Left lung (tissue), 10 donors: Measurements from ENCODE around the gene OSBPL6. TPM values are rescaled to one million over a fixed set of nuclear protein-coding genes. Genes with fewer than 3 reads are reported as not detected.
"Not testable (repeated sequence)": the region's sequence is repeated elsewhere in the genome, so short reads cannot be mapped to it uniquely, and the experiment has no call there.

ENCODE experiments used
- ATAC-seq: fragments of 200-7000 bp; cut with Tn5 transposase; one replicate; pipeline ENCODE4 v1.9.1; 2020; ENCODE audit warnings: moderate library complexity
- DNase-seq, 4 donors: peaks; one replicate each; pipeline ENCODE4 v3.0.0-alpha.2; 2013 to 2020
- H3K27ac ChIP-seq, 2 donors: fragments of 200-600 bp; sonication (generic) in 1 of 2; one replicate each; pipeline versions ENCODE4 v1.5.0 to v1.8.0; 2020 to 2021
- H3K27me3 ChIP-seq, 2 donors: fragments of 200-600 bp; sonication (generic) in 1 of 2; one replicate each; pipeline versions ENCODE4 v1.5.0 to v1.8.0; 2020 to 2021
- H3K36me3 ChIP-seq, 2 donors: fragments of 200-600 bp; sonication (generic) in 1 of 2; one replicate each; pipeline versions ENCODE4 v1.5.0 to v1.8.0; 2020 to 2021
- H3K4me1 ChIP-seq, 2 donors: fragments of 200-600 bp; one replicate each; pipeline ENCODE4 v1.8.0; 2021
- H3K4me3 ChIP-seq, 2 donors: fragments of 200-600 bp; sonication (generic) in 1 of 2; one replicate each; pipeline versions ENCODE4 v1.5.0 to v1.8.0; 2020 to 2021; ENCODE audit warnings: mild to moderate bottlenecking in 1 of 2
- H3K9me3 ChIP-seq, 2 donors: fragments of 200-600 bp; sonication (generic) in 1 of 2; one replicate each; pipeline versions ENCODE4 v1.5.0 to v1.8.0; 2020 to 2021
- CTCF ChIP-seq, 2 donors: fragments of 200-600 bp; sonication (generic) in 1 of 2; IDR thresholded peaks; one replicate each; pipeline versions ENCODE4 v1.5.0 to v1.8.0; 2021; ENCODE audit warnings: antibody characterized with exemption in 2 of 2
- intact Hi-C, 2 donors: fragments of 100-400 bp; cut with DNase I; formaldehyde crosslinking; loops; one replicate each; pipeline versions ENCODE4 v1.11.2 to v1.14.2; 2022
- polyA plus RNA-seq, 6 donors: library from polyadenylated mRNA; unstranded; fragments of 120-200 nt; gene quantifications; one replicate each; pipeline ENCODE4 v1.2.1, GENCODE V29; 2013; ENCODE audit not compliant: insufficient read length in 6 of 6
- total RNA-seq, 2 donors: library from RNA; stranded (reverse); fragmentation: NEBNext Ultra II Directional; extraction: Animal tissue kit (Norgen Biotek cat#: 25700); gene quantifications; one replicate each; pipeline ENCODE4 v1.2.1, GENCODE V29; 2021
- donor health status: DM: no; HTN: yes; CAD: no.
- donor health status: DM: no; HTN: no; CAD: no.

Gene OSBPL6
- total and polyA plus RNA-seq, 8 donors, result 2.9 to 6.0 (median 4.9) TPM

GRCh38 chr2:178420463-178420999 lies 226.2 kb downstream of the OSBPL6 start:
- Histone ChIP-seq H3K36me3 (no peaks in the 10 kb centered on the region), H3K27ac (no peak overlapping the region), H3K27me3 (no peaks in the 10 kb centered on the region), H3K4me3 (no peak overlapping the region), H3K4me1 (peaks cover 0 to 8% of the 10 kb centered on the region in 2 donors), H3K9me3 (peaks cover 0 to 4% of the 10 kb centered on the region in 2 donors)
- intact Hi-C loops, result no loop called here
- ATAC-seq (no peak), DNase-seq (no peak)
- no peak for TF ChIP-seq CTCF (IDR thresholded peaks at IDR 0.05)

GRCh38 chr2:178422097-178422496 lies 227.8 kb downstream of the OSBPL6 start:
- peaks cover 0 to 4% of the 10 kb centered on the region in 2 donors for H3K9me3 ChIP-seq
- TF ChIP-seq CTCF (IDR thresholded peaks at IDR 0.05), result no peak
- DNase-seq (no peak), ATAC-seq (no peak)
- peaks cover 0 to 8% of the 10 kb centered on the region in 2 donors for H3K4me1 ChIP-seq
- H3K36me3 ChIP-seq, result peaks cover 0 to 10% of the 10 kb centered on the region in 2 donors
- intact Hi-C loops, result no loop called here
- no peaks in the 10 kb centered on the region for H3K27me3 ChIP-seq
- H3K4me3 ChIP-seq, result no peak overlapping the region
- H3K27ac ChIP-seq, result no peak overlapping the region

DNA sequence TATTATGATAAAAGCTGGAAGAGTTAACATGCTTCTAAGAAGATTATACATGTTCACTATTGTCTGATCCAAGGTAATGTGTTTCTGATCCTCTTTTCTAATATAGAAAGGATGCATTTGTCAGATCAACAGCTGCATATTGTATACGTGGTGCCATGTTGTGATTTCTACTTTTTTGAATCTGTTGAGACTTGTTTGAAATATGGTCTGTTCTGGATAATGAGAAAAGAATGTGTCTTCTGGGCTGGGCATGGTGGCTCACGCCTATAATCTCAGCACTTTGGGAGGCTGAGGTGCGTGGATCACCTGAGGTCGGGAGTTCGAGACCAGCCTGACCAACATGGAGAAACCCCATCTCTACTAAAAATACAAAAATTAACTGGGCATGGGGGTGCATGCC lies 229.4 kb downstream of the OSBPL6 start:
- H3K4me3 ChIP-seq, ATAC-seq, intact Hi-C loops, H3K27me3 ChIP-seq, H3K27ac ChIP-seq, H3K4me1 ChIP-seq, H3K9me3 ChIP-seq, DNase-seq: not testable (repeated sequence)
- peaks cover 0 to 24% of the 10 kb centered on the region in 2 donors for H3K36me3 ChIP-seq

DNA sequence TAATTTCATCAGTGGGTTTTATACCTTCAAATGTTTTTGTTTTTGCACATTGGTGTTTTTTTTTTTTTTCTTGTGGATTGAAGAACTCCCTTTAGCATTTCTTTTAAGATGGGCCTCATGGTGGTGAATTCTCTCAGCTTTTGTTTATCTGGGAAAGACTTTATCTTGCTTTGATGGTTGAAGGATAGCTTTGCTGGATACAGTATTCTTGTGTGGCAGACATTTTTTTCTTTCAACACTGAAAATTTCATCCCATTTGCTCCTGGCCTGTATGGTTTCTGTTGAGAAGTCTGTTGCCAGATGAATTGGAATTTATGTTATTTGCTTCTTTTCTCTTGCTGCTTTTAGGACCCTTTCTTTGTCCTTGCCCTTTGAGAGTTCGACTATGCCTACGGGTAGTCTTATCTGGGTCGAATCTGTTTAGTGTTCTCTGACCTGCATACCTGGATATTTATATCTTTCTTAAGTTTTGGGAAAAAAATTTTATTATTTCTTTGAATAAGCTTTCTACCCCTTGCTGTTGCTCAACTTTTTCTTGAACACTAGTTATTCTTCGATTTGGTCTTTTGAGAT lies 231.0 kb downstream of the OSBPL6 start:
- peaks cover 0 to 4% of the 10 kb centered on the region in 2 donors for H3K9me3 ChIP-seq
- no peak for TF ChIP-seq CTCF (IDR thresholded peaks at IDR 0.05)
- H3K36me3 ChIP-seq, result peaks cover 0 to 40% of the 10 kb centered on the region in 2 donors
- H3K27ac ChIP-seq, result no peak overlapping the region
- ATAC-seq (no peak), DNase-seq (no peak)
- no peaks in the 10 kb centered on the region for H3K4me1 ChIP-seq
- intact Hi-C loops, result no loop called here
- H3K27me3 ChIP-seq, result no peaks in the 10 kb centered on the region
- no peak overlapping the region for H3K4me3 ChIP-seq

DNA sequence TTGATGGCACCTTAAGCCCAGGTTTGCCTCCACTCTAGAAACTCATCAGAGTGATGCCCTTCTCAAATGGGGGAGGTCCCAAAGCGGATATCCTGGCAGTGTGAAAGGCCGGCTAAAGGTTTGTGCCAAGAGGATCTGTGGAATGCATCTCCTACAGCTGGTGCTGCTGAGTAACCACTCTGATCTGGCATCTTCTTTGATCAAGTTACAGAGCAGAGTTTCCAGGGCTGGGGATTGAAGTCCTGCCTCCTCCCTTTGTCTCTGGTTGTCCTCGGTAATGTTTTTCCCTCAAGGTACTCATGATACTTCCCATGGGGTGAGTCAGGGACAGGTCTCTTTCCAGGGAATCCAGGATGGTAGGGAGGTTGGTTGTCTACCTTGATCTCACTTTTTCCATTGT lies 232.1 kb downstream of the OSBPL6 start:
- peaks cover 0 to 51% of the 10 kb centered on the region in 2 donors for H3K36me3 ChIP-seq
- intact Hi-C loops, result no loop called here
- no peaks in the 10 kb centered on the region for H3K27me3 ChIP-seq
- TF ChIP-seq CTCF (IDR thresholded peaks at IDR 0.05), result no peak
- H3K4me3 ChIP-seq, result no peak overlapping the region
- DNase-seq, result no peak
- no peak for ATAC-seq
- peaks cover 0 to 4% of the 10 kb centered on the region in 2 donors for H3K9me3 ChIP-seq
- H3K4me1 ChIP-seq, result no peaks in the 10 kb centered on the region
- H3K27ac ChIP-seq, result no peak overlapping the region

DNA sequence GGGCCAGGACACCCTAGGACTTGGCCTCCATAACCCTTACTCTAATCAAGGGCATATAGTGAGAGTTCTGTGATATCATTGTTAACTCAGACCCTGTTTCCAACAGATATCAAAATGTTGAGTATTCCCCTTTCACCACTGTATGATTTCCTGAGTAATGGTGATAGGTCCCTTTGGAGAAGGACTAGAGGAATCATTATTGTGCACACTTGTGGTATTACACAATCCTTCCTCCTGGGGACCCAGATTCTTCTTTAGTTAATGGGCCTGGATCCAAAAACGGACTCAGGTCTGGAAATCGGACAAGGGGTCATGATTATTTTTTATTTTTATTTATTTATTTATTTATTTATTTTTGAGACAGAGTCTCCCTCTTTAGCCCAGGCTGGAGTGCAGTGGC lies 233.1 kb downstream of the OSBPL6 start:
- no peaks in the 10 kb centered on the region for H3K4me1 ChIP-seq
- H3K36me3 ChIP-seq, result peaks cover 0 to 61% of the 10 kb centered on the region in 2 donors
- no peaks in the 10 kb centered on the region for H3K27me3 ChIP-seq
- peaks cover 0 to 4% of the 10 kb centered on the region in 2 donors for H3K9me3 ChIP-seq
- no peak overlapping the region for H3K4me3 ChIP-seq
- ATAC-seq (no peak), DNase-seq (no peak)
- H3K27ac ChIP-seq, result no peak overlapping the region
- intact Hi-C loops, result no loop called here
- TF ChIP-seq CTCF (IDR thresholded peaks at IDR 0.05), result no peak
